Breast epithelium (tissue), 3 donors: ENCODE data around the gene KCNC1.

ENCODE experiments used
- POLR2A ChIP-seq: fragments of 450-650 bp; IDR thresholded peaks from one replicate; pipeline ENCODE4 v1.6.1; 2016; ENCODE audit warnings: antibody characterized with exemption, mild to moderate bottlenecking, moderate library complexity
- TF ChIP-seq, protein P1 (sequence below), 3 donors: fragments of 450-650 bp; IDR thresholded peaks; one replicate each; pipeline ENCODE4 v1.5.1; 2016 to 2017; ENCODE audit warnings: antibody characterized with exemption in 3 of 3, mild to moderate bottlenecking in 3 of 3, moderate library complexity in 3 of 3

GRCh38 chr11:17776212-17776875 lies 41.8 kb downstream of the KCNC1 start:
- TF ChIP-seq, protein P1, sequence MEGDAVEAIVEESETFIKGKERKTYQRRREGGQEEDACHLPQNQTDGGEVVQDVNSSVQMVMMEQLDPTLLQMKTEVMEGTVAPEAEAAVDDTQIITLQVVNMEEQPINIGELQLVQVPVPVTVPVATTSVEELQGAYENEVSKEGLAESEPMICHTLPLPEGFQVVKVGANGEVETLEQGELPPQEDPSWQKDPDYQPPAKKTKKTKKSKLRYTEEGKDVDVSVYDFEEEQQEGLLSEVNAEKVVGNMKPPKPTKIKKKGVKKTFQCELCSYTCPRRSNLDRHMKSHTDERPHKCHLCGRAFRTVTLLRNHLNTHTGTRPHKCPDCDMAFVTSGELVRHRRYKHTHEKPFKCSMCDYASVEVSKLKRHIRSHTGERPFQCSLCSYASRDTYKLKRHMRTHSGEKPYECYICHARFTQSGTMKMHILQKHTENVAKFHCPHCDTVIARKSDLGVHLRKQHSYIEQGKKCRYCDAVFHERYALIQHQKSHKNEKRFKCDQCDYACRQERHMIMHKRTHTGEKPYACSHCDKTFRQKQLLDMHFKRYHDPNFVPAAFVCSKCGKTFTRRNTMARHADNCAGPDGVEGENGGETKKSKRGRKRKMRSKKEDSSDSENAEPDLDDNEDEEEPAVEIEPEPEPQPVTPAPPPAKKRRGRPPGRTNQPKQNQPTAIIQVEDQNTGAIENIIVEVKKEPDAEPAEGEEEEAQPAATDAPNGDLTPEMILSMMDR (IDR thresholded peaks at IDR 0.05): no peak
- no peak for TF ChIP-seq POLR2A
